Measurements from ENCODE around the gene DONSON.

Gene DONSON

GRCh38 chr21:33560965-33561364, 27.5 kb downstream of the DONSON start:
- no peak for DNase-seq

- no peak for DNase-seq
Observed at GRCh38 chr21:33559813-33560212, 28.7 kb downstream of the DONSON start.

GRCh38 chr21:33558777-33559421, 29.6 kb downstream of the DONSON start:
- no peak for DNase-seq

DNA sequence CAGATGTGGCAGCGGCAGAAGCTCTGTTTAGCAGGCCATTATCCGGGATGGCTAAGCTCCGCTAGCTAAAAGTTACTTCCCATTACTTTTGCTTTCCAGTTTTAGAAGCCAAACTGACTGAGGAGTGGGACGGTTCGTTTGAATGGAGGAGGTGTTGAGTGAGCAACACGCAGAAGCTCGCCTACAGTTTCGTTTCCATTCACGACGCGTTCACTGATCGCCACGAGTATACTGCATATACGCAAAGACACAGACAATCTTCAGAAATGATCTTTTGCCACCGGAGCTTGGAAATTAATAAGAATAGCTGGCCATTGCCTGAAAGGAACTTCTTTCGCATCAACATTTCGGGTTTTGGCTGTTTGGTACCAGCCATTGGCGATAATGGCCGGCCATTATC, 31.0 kb downstream of the DONSON start:
- no peak for DNase-seq

GRCh38 chr21:33554982-33555344, 33.5 kb downstream of the DONSON start:
- no peak for DNase-seq

DNA sequence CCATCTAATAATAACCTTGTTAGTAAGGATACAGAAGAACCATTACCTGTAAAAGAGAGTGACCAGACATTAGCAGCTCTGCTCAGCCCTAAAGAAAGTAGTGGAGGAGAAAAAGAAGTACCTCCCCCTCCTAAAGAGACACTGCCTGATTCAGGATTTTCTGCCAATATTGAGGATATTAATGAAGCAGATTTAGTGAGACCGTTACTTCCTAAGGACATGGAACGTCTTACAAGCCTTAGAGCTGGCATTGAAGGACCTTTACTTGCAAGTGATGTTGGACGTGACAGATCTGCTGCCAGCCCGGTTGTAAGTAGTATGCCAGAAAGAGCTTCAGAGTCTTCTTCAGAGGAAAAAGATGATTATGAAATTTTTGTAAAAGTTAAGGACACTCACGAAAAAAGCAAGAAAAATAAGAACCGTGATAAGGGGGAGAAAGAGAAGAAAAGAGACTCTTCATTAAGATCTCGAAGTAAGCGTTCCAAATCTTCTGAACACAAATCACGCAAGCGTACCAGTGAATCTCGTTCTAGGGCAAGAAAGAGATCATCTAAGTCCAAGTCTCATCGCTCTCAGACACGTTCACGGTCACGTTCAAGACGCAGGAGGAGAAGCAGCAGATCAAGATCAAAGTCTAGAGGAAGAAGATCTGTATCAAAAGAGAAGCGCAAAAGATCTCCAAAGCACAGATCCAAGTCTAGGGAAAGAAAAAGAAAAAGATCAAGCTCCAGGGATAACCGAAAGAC, 34.1 kb downstream of the DONSON start:
- DNase-seq: no peak

GRCh38 chr21:33552999-33553598, 35.4 kb downstream of the DONSON start:
- DNase-seq: no peak

- DNase-seq: no peak
Observed at GRCh38 chr21:33552093-33552998, 36.1 kb downstream of the DONSON start.

GRCh38 chr21:33551664-33552063, 36.8 kb downstream of the DONSON start:
- DNase-seq: no peak

DNA sequence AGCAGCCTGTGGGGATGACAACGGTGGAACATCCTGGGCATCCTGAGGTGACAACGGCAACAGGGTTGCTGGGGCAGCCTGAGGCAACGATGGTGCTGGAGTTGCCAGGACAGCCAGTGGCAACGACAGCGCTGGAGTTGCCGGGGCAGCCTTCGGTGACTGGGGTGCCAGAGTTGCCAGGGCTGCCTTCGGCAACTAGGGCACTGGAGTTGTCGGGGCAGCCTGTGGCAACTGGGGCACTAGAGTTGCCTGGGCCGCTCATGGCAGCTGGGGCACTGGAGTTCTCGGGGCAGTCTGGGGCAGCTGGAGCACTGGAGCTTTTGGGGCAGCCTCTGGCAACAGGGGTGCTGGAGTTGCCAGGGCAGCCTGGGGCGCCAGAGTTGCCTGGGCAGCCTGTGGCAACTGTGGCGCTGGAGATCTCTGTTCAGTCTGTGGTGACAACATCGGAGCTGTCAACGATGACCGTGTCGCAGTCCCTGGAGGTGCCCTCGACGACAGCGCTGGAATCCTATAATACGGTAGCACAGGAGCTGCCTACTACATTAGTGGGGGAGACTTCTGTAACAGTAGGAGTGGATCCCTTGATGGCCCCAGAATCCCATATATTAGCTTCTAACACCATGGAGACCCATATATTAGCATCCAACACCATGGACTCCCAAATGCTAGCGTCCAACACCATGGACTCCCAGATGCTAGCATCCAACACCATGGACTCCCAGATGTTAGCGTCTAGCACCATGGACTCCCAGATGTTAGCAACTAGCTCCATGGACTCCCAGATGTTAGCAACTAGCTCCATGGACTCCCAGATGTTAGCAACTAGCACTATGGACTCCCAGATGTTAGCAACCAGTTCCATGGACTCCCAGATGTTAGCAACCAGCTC, 37.5 kb downstream of the DONSON start:
- no peak for DNase-seq

DNA sequence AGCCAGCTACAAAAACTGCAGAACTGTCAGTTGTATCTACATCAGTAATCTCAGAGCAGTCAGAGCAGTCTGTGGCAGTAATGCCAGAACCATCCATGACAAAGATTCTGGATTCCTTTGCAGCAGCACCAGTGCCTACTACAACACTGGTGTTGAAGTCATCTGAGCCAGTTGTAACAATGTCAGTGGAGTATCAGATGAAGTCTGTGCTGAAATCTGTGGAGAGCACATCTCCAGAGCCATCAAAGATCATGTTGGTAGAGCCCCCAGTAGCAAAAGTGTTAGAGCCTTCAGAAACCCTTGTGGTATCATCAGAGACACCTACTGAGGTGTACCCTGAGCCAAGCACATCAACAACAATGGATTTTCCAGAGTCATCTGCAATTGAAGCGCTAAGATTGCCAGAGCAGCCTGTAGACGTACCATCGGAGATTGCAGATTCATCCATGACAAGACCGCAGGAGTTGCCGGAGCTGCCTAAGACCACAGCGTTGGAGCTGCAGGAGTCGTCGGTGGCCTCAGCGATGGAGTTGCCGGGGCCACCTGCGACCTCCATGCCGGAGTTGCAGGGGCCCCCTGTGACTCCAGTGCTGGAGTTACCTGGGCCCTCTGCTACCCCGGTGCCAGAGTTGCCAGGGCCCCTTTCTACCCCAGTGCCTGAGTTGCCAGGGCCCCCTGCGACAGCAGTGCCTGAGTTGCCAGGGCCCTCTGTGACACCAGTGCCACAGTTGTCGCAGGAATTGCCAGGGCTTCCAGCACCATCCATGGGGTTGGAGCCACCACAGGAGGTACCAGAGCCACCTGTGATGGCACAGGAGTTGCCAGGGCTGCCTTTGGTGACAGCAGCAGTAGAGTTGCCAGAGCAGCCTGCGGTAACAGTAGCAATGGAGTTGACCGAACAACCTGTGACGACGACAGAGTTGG, 38.4 kb downstream of the DONSON start:
- DNase-seq: no peak

DNA sequence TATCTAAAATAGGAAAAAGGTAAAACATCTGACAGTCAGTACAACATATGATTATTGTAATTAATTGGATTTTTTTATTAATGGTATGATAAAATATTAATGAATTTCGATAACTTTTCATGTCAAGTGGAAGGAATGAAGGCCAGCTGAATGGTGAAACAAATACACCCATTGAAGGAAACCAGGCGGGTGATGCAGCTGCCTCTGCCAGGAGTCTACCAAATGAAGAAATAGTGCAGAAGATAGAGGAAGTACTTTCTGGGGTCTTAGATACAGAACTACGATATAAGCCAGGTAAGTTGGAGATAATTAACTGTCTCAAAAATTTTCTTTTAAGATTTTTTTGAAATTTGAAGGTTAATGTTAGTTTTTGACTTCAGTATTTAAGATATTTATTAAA, 42.4 kb downstream of the DONSON start:
- no peak for DNase-seq

GRCh38 chr21:33544451-33545195, 43.9 kb downstream of the DONSON start:
- DNase-seq: no peak

DNA sequence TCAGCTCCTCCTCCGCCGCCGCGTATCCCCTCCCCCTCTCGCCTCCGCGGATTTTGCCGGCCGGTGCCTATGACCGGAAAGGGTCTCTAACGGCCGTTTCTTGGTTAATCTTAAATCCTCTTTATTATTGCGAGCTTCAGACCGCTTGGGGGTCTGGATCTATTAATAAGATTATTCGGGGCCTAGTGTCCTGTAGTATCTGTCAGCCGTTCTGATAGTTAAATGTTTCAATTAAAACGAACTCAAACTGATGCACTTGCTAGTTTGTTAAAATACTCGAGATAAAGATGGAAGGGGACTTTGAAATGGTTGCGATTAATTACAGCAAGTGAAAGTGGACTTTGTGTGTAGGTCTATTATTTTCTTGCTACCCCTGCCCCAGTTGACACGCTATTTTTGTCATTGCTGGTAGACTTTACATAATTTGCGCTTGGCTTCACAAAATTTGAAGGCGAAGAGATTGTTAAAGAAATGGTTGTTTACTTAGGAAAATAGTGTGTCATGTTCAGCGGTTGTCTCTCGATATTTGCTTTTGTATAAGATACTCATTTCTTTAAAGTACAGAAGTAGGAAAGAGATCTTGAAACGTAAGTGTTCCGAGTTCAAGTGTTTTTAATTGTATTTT, 44.9 kb downstream of the DONSON start:
- DNase-seq: no peak

GRCh38 chr21:33542640-33543504, 45.6 kb downstream of the DONSON start, which contains the start of gene SON:
SON (plus strand) TSS chr21:33543038; CDS start chr21:33543093, 55 bp downstream.
- peak; percentile 97 for DNase-seq

DNA sequence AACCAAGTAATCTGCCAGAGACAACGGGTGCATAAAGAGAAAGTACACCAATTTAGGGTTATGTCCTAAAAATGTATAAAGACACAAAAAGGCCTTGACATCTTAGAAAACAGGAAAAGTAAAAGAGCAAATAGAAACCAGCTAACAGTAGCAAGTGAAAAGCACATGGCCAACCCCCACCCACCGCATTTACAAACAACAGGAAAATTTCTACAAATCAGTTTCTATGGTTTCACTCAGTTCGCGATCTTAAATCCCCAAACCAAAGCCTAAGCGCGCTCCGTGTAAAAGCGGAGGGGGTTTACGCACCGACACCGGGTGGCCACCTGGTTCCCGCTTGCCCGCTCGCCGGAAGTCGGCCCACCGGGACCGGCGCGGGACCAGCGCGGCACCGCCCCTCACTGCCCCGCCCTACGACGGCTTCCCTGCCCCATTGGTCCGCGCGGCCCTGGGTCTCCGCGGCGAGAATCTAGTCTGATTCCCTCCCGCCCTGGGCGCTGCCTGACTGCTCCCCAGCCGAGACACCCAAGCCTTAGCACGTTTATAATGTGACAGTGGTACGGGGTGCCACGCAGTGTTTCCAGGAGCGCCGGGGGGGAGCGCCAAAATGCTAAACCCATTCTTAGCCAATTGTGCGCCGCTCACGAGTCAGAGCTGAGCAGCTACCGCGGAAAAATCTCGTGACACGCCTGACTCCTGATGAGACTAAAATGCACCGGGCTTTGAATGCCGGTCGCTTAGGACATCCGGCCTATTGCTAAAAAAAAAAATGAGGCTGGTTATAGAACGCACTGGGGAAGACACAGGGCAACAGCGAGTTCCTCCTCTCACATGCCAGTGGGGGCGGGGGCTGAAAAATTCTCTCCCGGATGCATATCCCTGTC, 46.5 kb downstream of the DONSON start, which contains the start of gene GART:
Gene GART, minus strand, starts transcription at position 362 of the 884 bp plus-strand sequence. CDS start 2,802 bp downstream, outside the sequence.
- DNase-seq: peak; percentile 93

DNA sequence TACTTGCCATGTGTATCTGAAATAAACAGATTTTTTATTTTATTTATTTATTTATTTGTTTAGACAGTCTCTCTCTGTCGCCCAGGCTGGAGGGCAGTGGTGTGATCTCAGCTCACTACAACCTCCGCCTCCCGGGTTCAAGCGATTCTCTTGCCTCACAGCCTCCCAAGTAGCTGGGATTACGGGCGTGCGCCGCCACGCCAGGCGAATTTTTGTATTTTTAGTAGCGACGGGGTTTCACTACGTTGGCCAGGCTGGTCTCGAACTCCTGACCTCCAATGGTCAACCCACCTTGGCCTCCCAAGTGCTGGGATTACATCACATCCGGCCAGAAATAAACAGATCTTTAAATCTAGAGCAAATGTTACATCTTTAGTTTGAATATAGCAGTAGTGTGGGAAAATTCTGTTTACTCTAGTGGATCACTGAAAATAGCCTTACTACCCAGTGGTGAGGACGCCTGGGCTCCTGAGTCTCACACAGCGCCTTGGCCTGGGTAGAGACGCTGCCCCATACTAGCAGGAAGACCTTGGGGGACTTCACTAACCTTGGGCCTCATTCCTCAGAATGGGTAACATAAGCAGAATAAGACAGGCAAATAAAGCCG, 47.3 kb downstream of the DONSON start:
- peak; percentile 26 for DNase-seq

Measured in retina (tissue), 1 donor.